Loucy (cell line): Measurements from ENCODE around the gene SERTAD1.

Experiments used
- EZH2phosphoT487 ChIP-seq: fragments of 200-600 bp; IDR thresholded peaks from 2 replicates; pipeline ENCODE4 v1.6.1; 2018; ENCODE audit warnings: antibody characterized with exemption, mild to moderate bottlenecking, moderate library complexity, borderline replicate concordance
- TF ChIP-seq, protein P1 (sequence below): fragments of 200-600 bp; sonication (generic); conservative IDR thresholded peaks from 2 replicates; pipeline ENCODE4 v1.5.1; 2014; ENCODE audit warnings: mild to moderate bottlenecking, antibody characterized with exemption, low read length

DNA sequence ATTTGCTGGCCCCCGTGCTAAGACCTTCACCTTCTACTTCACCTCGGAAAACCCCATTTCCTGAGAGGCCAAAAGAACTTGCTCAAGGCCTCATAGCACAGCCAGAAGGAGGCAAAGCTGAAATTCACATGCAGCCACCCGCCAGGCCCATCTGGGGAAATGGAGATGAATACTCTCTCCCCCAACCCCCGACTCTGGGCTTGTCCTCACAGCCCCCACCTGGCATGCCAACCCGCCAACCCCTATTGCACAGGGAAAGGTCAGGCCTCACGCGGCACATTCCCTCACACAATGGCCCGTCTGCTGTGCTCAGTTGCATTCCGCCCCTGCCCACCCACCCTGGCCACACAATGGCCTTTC is 15.8 kb downstream of the SERTAD1 start:
- TF ChIP-seq, protein P1, sequence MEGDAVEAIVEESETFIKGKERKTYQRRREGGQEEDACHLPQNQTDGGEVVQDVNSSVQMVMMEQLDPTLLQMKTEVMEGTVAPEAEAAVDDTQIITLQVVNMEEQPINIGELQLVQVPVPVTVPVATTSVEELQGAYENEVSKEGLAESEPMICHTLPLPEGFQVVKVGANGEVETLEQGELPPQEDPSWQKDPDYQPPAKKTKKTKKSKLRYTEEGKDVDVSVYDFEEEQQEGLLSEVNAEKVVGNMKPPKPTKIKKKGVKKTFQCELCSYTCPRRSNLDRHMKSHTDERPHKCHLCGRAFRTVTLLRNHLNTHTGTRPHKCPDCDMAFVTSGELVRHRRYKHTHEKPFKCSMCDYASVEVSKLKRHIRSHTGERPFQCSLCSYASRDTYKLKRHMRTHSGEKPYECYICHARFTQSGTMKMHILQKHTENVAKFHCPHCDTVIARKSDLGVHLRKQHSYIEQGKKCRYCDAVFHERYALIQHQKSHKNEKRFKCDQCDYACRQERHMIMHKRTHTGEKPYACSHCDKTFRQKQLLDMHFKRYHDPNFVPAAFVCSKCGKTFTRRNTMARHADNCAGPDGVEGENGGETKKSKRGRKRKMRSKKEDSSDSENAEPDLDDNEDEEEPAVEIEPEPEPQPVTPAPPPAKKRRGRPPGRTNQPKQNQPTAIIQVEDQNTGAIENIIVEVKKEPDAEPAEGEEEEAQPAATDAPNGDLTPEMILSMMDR = no peak
- TF ChIP-seq EZH2phosphoT487 = no peak
